Esophagus muscularis mucosa (tissue), 4 donors: ENCODE results near the gene GRK4. TPM values are rescaled to one million over a fixed set of nuclear protein-coding genes. Genes with fewer than 3 reads are reported as not detected.

Source experiments
- DNase-seq: peaks from one replicate; pipeline ENCODE4 v3.0.0-alpha.2; 2017; ENCODE audit errors: extremely low spot score
- H3K27ac ChIP-seq, 4 donors: fragments of 200-600 bp; sonication (generic); replicated peaks in 1 of 4; 1 replicate in 3 of 4; 2 replicates in 1 of 4; pipeline ENCODE4 v1.5.1; 2016 to 2019; ENCODE audit warnings: mild to moderate bottlenecking in 1 of 4
- H3K27me3 ChIP-seq, 4 donors: fragments of 200-600 bp; sonication (generic); one replicate each; pipeline versions ENCODE4 v1.5.1 to v1.6.0; 2016 to 2019
- H3K36me3 ChIP-seq, 4 donors: fragments of 200-600 bp; sonication (generic); one replicate each; pipeline ENCODE4 v1.5.1; 2016 to 2019
- H3K4me1 ChIP-seq, 4 donors: fragments of 200-600 bp; sonication (generic); one replicate each; pipeline ENCODE4 v1.5.1; 2016 to 2019
- H3K4me3 ChIP-seq, 4 donors: fragments of 200-600 bp; sonication (generic); 1 replicate in 2 of 4; 2 replicates in 2 of 4; pipeline ENCODE4 v1.5.1; 2016 to 2019; ENCODE audit warnings: mild to moderate bottlenecking in 4 of 4, moderate library complexity in 1 of 4
- H3K9me3 ChIP-seq, 4 donors: fragments of 200-600 bp; sonication (generic); 1 replicate in 3 of 4; 2 replicates in 1 of 4; pipeline ENCODE4 v1.5.1; 2016 to 2019
- CTCF ChIP-seq, 3 experiments: fragments of 200-600 bp in 2 of 3; fragments of 450-650 bp in 1 of 3; sonication (generic) in 2 of 3; IDR thresholded peaks; one replicate each; pipeline ENCODE4 v1.5.1; 2017 to 2019; ENCODE audit warnings: antibody characterized with exemption in 3 of 3, mild to moderate bottlenecking in 2 of 3, moderate library complexity in 1 of 3
- EP300 ChIP-seq: sonication (generic); formaldehyde crosslinking; IDR thresholded peaks from one replicate; pipeline ENCODE4 v1.6.1; 2017; ENCODE audit warnings: antibody characterized with exemption
- POLR2A ChIP-seq: fragments of 450-650 bp; IDR thresholded peaks from one replicate; pipeline ENCODE4 v1.6.1; 2017; ENCODE audit warnings: antibody characterized with exemption, moderate library complexity, mild to moderate bottlenecking, low read depth
- POLR2AphosphoS5 ChIP-seq, 2 donors: sonication (generic); formaldehyde crosslinking; IDR thresholded peaks; one replicate each; pipeline ENCODE4 v1.6.1; 2017; ENCODE audit warnings: antibody characterized with exemption in 2 of 2
- WGBS: methylation state at CpG from one replicate; pipeline ENCODE4 v1.1.5; 2018; 5-methylcytosine and 5-hydroxymethylcytosine counted together
- intact Hi-C: fragments of 100-400 bp; cut with DNase I; formaldehyde crosslinking; loops from one replicate; pipeline ENCODE4 v1.15.1; 2023
- total RNA-seq, 4 donors: library from RNA; depleted of rRNA; stranded (reverse); fragments of >200 nt; gene quantifications; one replicate each; pipeline versions ENCODE4 v1.1.0 to v1.2.1, GENCODE V29; 2016

Gene GRK4
- total RNA-seq, 4 donors from 2014 or later = 4.8 to 8.0 (median 6.4) TPM

- Histone ChIP-seq H3K4me3 (peak overlapping the region in 3 of 4 donors; percentile 81 to 99 (median 98)), H3K4me1 (peaks cover 25 to 53% (median 46%) of the 10 kb centered on the region in 4 donors), H3K27ac (no peak overlapping the region), H3K36me3 (peaks cover 10 to 27% (median 12%) of the 10 kb centered on the region in 4 donors), H3K27me3 (no peaks in the 10 kb centered on the region), H3K9me3 (no peaks in the 10 kb centered on the region)
- no peak for TF ChIP-seq POLR2AphosphoS5 (IDR thresholded peaks at IDR 0.05)
- TF ChIP-seq POLR2A = no peak
- TF ChIP-seq EP300 = no peak
- TF ChIP-seq CTCF (IDR thresholded peaks at IDR 0.05) = no peak
- 74% methylated on average over 8 of the region's 8 CpGs for WGBS
- no peak for DNase-seq
- intact Hi-C loops = loop anchor here (10.0 kb wide), 2 partner anchors 197 to 547 kb away; partner anchors contain the start of genes CFAP99 and ZFYVE28
Measured at GRCh38 chr4:2961421-2961810, 2.0 kb upstream of the GRK4 start.

GRCh38 chr4:2961811-2962441, 1.4 kb upstream of the GRK4 start:
- WGBS = 46% methylated on average over 14 of the region's 14 CpGs
- TF ChIP-seq POLR2A (no peak), POLR2AphosphoS5 (IDR thresholded peaks at IDR 0.05) (no peak), CTCF (IDR thresholded peaks at IDR 0.05) (no peak), EP300 (no peak)
- DNase-seq = no peak
- Histone ChIP-seq H3K9me3 (no peaks in the 10 kb centered on the region), H3K27me3 (no peaks in the 10 kb centered on the region), H3K36me3 (peaks cover 6 to 22% (median 7%) of the 10 kb centered on the region in 4 donors), H3K27ac (peak overlapping the region in 3 of 4 donors; percentile 84 to 90 (median 89)), H3K4me1 (peaks cover 25 to 53% (median 46%) of the 10 kb centered on the region in 4 donors), H3K4me3 (peak overlapping the region; percentile 81 to 99 (median 98))
- intact Hi-C loops = loop anchor here (10.0 kb wide), 2 partner anchors 197 to 547 kb away; partner anchors contain the start of genes CFAP99 and ZFYVE28

- no peak for TF ChIP-seq POLR2A
- TF ChIP-seq POLR2AphosphoS5 (IDR thresholded peaks at IDR 0.05) = no peak
- TF ChIP-seq EP300 = no peak
- TF ChIP-seq CTCF (IDR thresholded peaks at IDR 0.05) = no peak
- Histone ChIP-seq H3K27ac (peak overlapping the region; percentile 84 to 90 (median 90)), H3K4me3 (peak overlapping the region; percentile 81 to 99 (median 98)), H3K27me3 (no peaks in the 10 kb centered on the region), H3K36me3 (peaks cover 0 to 14% (median 0%) of the 10 kb centered on the region in 4 donors), H3K9me3 (no peaks in the 10 kb centered on the region), H3K4me1 (peaks cover 25 to 53% (median 46%) of the 10 kb centered on the region in 4 donors)
- 0% methylated on average over 36 of the region's 40 CpGs for WGBS
- intact Hi-C loops = loop anchor here (10.0 kb wide), 2 partner anchors 198 to 548 kb away; partner anchors contain the start of genes CFAP99 and ZFYVE28
- DNase-seq = no peak
Measured at GRCh38 chr4:2962614-2963174, 677 bp upstream of the GRK4 start.

- no peaks in the 10 kb centered on the region for H3K9me3 ChIP-seq
- WGBS = 1% methylated on average over 19 of the region's 38 CpGs
- intact Hi-C loops = loop anchor here (10.0 kb wide), 2 partner anchors 199 to 549 kb away; partner anchors contain the start of genes CFAP99 and ZFYVE28
- peaks cover 0 to under 1% (median 0%) of the 10 kb centered on the region in 4 donors for H3K36me3 ChIP-seq
- TF ChIP-seq CTCF (IDR thresholded peaks at IDR 0.05) = no peak
- TF ChIP-seq POLR2A = no peak
- peak; percentile 9 for TF ChIP-seq EP300
- peak overlapping the region; percentile 84 to 90 (median 90) for H3K27ac ChIP-seq
- H3K27me3 ChIP-seq = no peaks in the 10 kb centered on the region
- DNase-seq = no peak
- peak overlapping the region; percentile 81 to 99 (median 98) for H3K4me3 ChIP-seq
- peaks cover 25 to 43% (median 38%) of the 10 kb centered on the region in 4 donors for H3K4me1 ChIP-seq
Measured at GRCh38 chr4:2963966-2964471, 648 bp downstream of the GRK4 start.
